ENCODE data around the gene UBE2J1.

Gene UBE2J1

GRCh38 chr6:89359561-89359960 lies 7.0 kb upstream of the UBE2J1 start:
- no peaks in the 10 kb centered on the region for H3K79me1 ChIP-seq (ENCODE audit: low read length)
- no peak overlapping the region for H2BK120ac ChIP-seq (ENCODE audit: low read depth, low read length)
- no peak overlapping the region for H2BK5ac ChIP-seq (ENCODE audit: low read length)
- H3K9ac ChIP-seq (ENCODE audit: low read length): no peak overlapping the region
- no peak overlapping the region for H2AK5ac ChIP-seq (ENCODE audit: low read length)
- H3K18ac ChIP-seq (ENCODE audit: low read length): no peak overlapping the region
- H3K4ac ChIP-seq (ENCODE audit: low read depth, low read length): peak overlapping the region; percentile 25
- no peaks in the 10 kb centered on the region for H3K79me2 ChIP-seq (ENCODE audit: control insufficient read depth, insufficient read depth, low read length)
- H3K4me2 ChIP-seq (ENCODE audit: low read length): no peak overlapping the region
- H3K27ac ChIP-seq (ENCODE audit: low read depth, low read length): no peak overlapping the region
- no peak overlapping the region for H3K23ac ChIP-seq (ENCODE audit: low read length)
- no peak overlapping the region for H3K56ac ChIP-seq (ENCODE audit: low read length)
- no peaks in the 10 kb centered on the region for H3K36me3 ChIP-seq (ENCODE audit: control insufficient read depth, insufficient read depth, low read length)
- H3K4me3 ChIP-seq (ENCODE audit: low read length): no peak overlapping the region
- no CpG with 5 or more reads among the region's 1 CpG for WGBS (ENCODE audit: extremely low coverage, insufficient coverage, low lambda C conversion rate)
- H2BK15ac ChIP-seq (replicated peaks; ENCODE audit: low read depth): no peak overlapping the region
- no peaks in the 10 kb centered on the region for H3K4me1 ChIP-seq (ENCODE audit: control insufficient read depth, low read depth, low read length)
- peak overlapping the region; percentile 41 for H4K5ac ChIP-seq (ENCODE audit: low read length)
- no peak for DNase-seq
- H4K8ac ChIP-seq (ENCODE audit: low read depth, low read length): no peak overlapping the region
- no peaks in the 10 kb centered on the region for H3K27me3 ChIP-seq (ENCODE audit: insufficient read depth, low read length, poor library complexity)

- Histone ChIP-seq H2BK15ac (replicated peaks; ENCODE audit: low read depth) (no peak overlapping the region), H3K9ac (ENCODE audit: low read length) (no peak overlapping the region), H3K23ac (ENCODE audit: low read length) (no peak overlapping the region), H3K4me3 (ENCODE audit: low read length) (no peak overlapping the region), H2AK5ac (ENCODE audit: low read length) (no peak overlapping the region), H4K8ac (ENCODE audit: low read depth, low read length) (no peak overlapping the region), H4K5ac (ENCODE audit: low read length) (no peak overlapping the region), H3K56ac (ENCODE audit: low read length) (no peak overlapping the region), H3K36me3 (ENCODE audit: control insufficient read depth, insufficient read depth, low read length) (no peaks in the 10 kb centered on the region), H3K79me2 (ENCODE audit: control insufficient read depth, insufficient read depth, low read length) (no peaks in the 10 kb centered on the region), H2BK120ac (ENCODE audit: low read depth, low read length) (no peak overlapping the region), H3K4me2 (ENCODE audit: low read length) (no peak overlapping the region), H3K18ac (ENCODE audit: low read length) (no peak overlapping the region), H3K4me1 (ENCODE audit: control insufficient read depth, low read depth, low read length) (no peaks in the 10 kb centered on the region), H2BK5ac (ENCODE audit: low read length) (no peak overlapping the region), H3K27ac (ENCODE audit: low read depth, low read length) (no peak overlapping the region), H3K79me1 (ENCODE audit: low read length) (no peaks in the 10 kb centered on the region), H3K27me3 (ENCODE audit: insufficient read depth, low read length, poor library complexity) (no peaks in the 10 kb centered on the region), H3K4ac (ENCODE audit: low read depth, low read length) (no peak overlapping the region)
- WGBS (ENCODE audit: extremely low coverage, insufficient coverage, low lambda C conversion rate): no CpG with 5 or more reads among the region's 3 CpGs
- DNase-seq: no peak
These were observed 4.9 kb upstream of the UBE2J1 start for GRCh38 chr6:89357390-89357789.

DNA sequence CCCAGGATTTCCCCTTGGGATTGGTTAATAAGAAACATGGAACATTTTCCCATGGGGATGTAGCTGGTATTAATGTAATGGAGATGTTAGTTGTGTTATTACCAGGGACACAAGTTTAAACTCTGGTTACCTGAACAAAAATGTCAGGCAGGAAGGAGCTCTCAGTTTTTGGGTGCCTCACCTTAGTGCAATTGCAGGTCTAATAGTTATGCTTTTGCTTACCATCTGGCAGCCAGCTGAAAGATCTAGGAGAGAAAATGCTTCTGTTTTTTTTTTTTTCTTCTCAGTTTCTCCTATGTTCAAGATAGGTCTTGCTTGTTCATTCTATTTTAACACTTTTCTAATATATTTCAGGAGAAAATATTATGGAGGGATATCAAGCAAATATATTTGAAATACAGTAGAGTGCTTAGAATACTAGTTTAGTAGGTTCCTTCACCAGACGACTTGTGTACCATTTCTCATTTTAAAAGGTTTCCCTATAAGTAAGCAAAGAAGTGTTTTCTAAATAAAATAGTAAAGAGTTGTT lies 4.2 kb upstream of the UBE2J1 start:
- H2BK5ac ChIP-seq (ENCODE audit: low read length): no peak overlapping the region
- H3K27ac ChIP-seq (ENCODE audit: low read depth, low read length): no peak overlapping the region
- H3K36me3 ChIP-seq (ENCODE audit: control insufficient read depth, insufficient read depth, low read length): no peaks in the 10 kb centered on the region
- H4K5ac ChIP-seq (ENCODE audit: low read length): no peak overlapping the region
- H2BK15ac ChIP-seq (replicated peaks; ENCODE audit: low read depth): no peak overlapping the region
- no peak overlapping the region for H3K4me3 ChIP-seq (ENCODE audit: low read length)
- H3K27me3 ChIP-seq (ENCODE audit: insufficient read depth, low read length, poor library complexity): no peaks in the 10 kb centered on the region
- H2AK5ac ChIP-seq (ENCODE audit: low read length): no peak overlapping the region
- H4K8ac ChIP-seq (ENCODE audit: low read depth, low read length): no peak overlapping the region
- no peak overlapping the region for H3K23ac ChIP-seq (ENCODE audit: low read length)
- H3K56ac ChIP-seq (ENCODE audit: low read length): no peak overlapping the region
- no peak overlapping the region for H3K9ac ChIP-seq (ENCODE audit: low read length)
- no peak overlapping the region for H2BK120ac ChIP-seq (ENCODE audit: low read depth, low read length)
- no peak for DNase-seq
- peaks cover 3% of the 10 kb centered on the region for H3K79me2 ChIP-seq (ENCODE audit: control insufficient read depth, insufficient read depth, low read length)
- H3K4ac ChIP-seq (ENCODE audit: low read depth, low read length): no peak overlapping the region
- H3K18ac ChIP-seq (ENCODE audit: low read length): no peak overlapping the region
- H3K79me1 ChIP-seq (ENCODE audit: low read length): no peaks in the 10 kb centered on the region
- no peak overlapping the region for H3K4me2 ChIP-seq (ENCODE audit: low read length)
- H3K4me1 ChIP-seq (ENCODE audit: control insufficient read depth, low read depth, low read length): no peaks in the 10 kb centered on the region
- no CpG with 5 or more reads among the region's 1 CpG for WGBS (ENCODE audit: extremely low coverage, insufficient coverage, low lambda C conversion rate)

DNA sequence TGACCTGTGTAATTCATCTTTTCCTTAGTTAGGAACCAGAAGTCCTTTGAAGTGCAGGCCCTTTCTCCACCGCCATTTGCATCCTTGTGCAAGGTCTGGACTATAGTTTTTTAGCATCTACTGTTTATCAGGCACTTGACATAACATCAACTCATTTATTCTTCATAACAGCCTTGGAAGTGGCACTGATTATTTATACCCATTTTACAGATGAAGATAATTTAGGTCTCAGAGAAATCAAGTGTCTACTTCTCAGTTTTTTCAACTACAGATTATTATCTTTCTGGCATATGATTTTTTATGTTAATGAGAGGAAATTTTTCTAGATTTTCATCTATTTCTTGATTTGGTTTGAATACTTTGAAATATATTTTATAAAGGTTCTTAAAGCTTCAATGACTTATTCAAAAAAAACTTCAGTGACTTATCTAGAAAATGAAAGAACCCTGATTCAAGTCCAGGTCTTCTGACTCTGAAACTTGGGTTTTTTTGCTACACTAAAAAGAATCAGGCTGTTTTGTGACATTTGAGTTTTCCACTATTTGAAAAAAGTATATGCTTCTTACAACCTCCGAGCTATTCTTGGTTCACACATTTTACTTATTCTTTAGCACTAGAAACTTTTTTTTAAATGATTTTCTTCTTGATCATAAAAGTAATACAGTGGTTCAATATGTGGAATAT lies 3.1 kb upstream of the UBE2J1 start:
- Histone ChIP-seq H3K79me1 (ENCODE audit: low read length) (peaks cover under 1% of the 10 kb centered on the region), H3K4ac (ENCODE audit: low read depth, low read length) (no peak overlapping the region), H2BK120ac (ENCODE audit: low read depth, low read length) (no peak overlapping the region), H3K9ac (ENCODE audit: low read length) (no peak overlapping the region), H3K27me3 (ENCODE audit: insufficient read depth, low read length, poor library complexity) (no peaks in the 10 kb centered on the region), H2BK5ac (ENCODE audit: low read length) (no peak overlapping the region), H4K8ac (ENCODE audit: low read depth, low read length) (no peak overlapping the region), H3K79me2 (ENCODE audit: control insufficient read depth, insufficient read depth, low read length) (peaks cover 11% of the 10 kb centered on the region), H3K56ac (ENCODE audit: low read length) (no peak overlapping the region), H3K4me3 (ENCODE audit: low read length) (no peak overlapping the region), H3K27ac (ENCODE audit: low read depth, low read length) (no peak overlapping the region), H3K36me3 (ENCODE audit: control insufficient read depth, insufficient read depth, low read length) (no peaks in the 10 kb centered on the region), H3K4me1 (ENCODE audit: control insufficient read depth, low read depth, low read length) (no peaks in the 10 kb centered on the region), H2BK15ac (replicated peaks; ENCODE audit: low read depth) (no peak overlapping the region), H3K18ac (ENCODE audit: low read length) (no peak overlapping the region), H2AK5ac (ENCODE audit: low read length) (no peak overlapping the region), H3K23ac (ENCODE audit: low read length) (no peak overlapping the region), H4K5ac (ENCODE audit: low read length) (no peak overlapping the region), H3K4me2 (ENCODE audit: low read length) (no peak overlapping the region)
- no peak for DNase-seq
- no CpG with 5 or more reads among the region's 2 CpGs for WGBS (ENCODE audit: extremely low coverage, insufficient coverage, low lambda C conversion rate)

DNA sequence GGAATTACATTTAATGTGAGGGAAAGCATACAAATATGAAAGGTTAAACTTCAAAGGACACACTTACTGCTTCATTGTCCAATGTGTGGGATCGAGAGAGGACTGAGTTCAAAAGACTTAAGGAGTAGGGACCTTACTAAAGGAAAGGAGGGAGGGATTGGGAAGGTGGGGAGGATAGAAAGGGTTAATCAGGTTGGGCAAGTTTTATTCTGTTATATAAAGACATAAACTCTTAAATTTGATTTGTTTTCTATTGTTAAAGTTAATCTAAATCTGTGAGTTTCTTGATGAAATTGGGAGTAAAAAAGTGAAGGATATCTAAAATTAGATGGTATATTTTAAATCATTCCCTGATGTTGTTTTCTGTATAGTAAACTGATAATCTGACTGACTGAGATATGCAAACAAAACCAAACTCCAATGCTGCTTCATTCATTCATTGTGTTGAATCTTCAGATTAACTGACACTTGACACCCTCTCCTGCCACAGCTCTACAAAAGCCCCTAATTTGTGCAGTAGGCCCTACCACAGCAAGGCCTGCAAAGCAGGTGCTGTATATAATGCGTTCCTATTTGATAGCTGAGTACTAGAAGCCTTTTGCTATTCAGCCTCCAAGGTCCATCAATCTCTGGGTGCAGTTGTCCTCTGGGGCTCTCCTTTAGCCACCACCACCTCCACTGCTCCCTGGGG lies 1.3 kb upstream of the UBE2J1 start:
- no peak overlapping the region for H2BK15ac ChIP-seq (replicated peaks; ENCODE audit: low read depth)
- H3K4me1 ChIP-seq (ENCODE audit: control insufficient read depth, low read depth, low read length): no peaks in the 10 kb centered on the region
- H3K4ac ChIP-seq (ENCODE audit: low read depth, low read length): no peak overlapping the region
- H4K5ac ChIP-seq (ENCODE audit: low read length): no peak overlapping the region
- no peak overlapping the region for H3K18ac ChIP-seq (ENCODE audit: low read length)
- H3K27ac ChIP-seq (ENCODE audit: low read depth, low read length): no peak overlapping the region
- H3K23ac ChIP-seq (ENCODE audit: low read length): no peak overlapping the region
- no peak overlapping the region for H2BK5ac ChIP-seq (ENCODE audit: low read length)
- H4K8ac ChIP-seq (ENCODE audit: low read depth, low read length): no peak overlapping the region
- H2AK5ac ChIP-seq (ENCODE audit: low read length): no peak overlapping the region
- H3K36me3 ChIP-seq (ENCODE audit: control insufficient read depth, insufficient read depth, low read length): no peaks in the 10 kb centered on the region
- H3K79me1 ChIP-seq (ENCODE audit: low read length): peaks cover 6% of the 10 kb centered on the region
- peaks cover 17% of the 10 kb centered on the region for H3K79me2 ChIP-seq (ENCODE audit: control insufficient read depth, insufficient read depth, low read length)
- DNase-seq: no peak
- H2BK120ac ChIP-seq (ENCODE audit: low read depth, low read length): no peak overlapping the region
- H3K4me2 ChIP-seq (ENCODE audit: low read length): no peak overlapping the region
- H3K56ac ChIP-seq (ENCODE audit: low read length): peak overlapping the region; percentile 94
- no peak overlapping the region for H3K4me3 ChIP-seq (ENCODE audit: low read length)
- no CpG with 5 or more reads among the region's 2 CpGs for WGBS (ENCODE audit: extremely low coverage, insufficient coverage, low lambda C conversion rate)
- no peak overlapping the region for H3K9ac ChIP-seq (ENCODE audit: low read length)
- no peaks in the 10 kb centered on the region for H3K27me3 ChIP-seq (ENCODE audit: insufficient read depth, low read length, poor library complexity)
